Panc1 (cell line): ENCODE measurements around the gene KAZN.
A peak's percentile ranks its signal among the peaks of the same experiment; 100 is the strongest.

ENCODE experiments used
- CTCF ChIP-seq: fragments of 450-650 bp; IDR thresholded peaks from 2 replicates; pipeline ENCODE4 v1.5.1; 2017; ENCODE audit warnings: mild to moderate bottlenecking
- SIN3A ChIP-seq: IDR thresholded peaks from 2 replicates; pipeline ENCODE4 v1.6.1; 2012; ENCODE audit warnings: low read depth, mild to moderate bottlenecking, low read length, moderate library complexity, borderline replicate concordance; ENCODE audit not compliant: insufficient read depth

GRCh38 chr1:15100121-15100879, 501.8 kb downstream of the KAZN start:
- TF ChIP-seq CTCF = peak; percentile 95
- TF ChIP-seq SIN3A = no peak
